HG03571 (cell line): ENCODE results near the gene ZNF831.

Source experiments
- ATAC-seq: cut with Tn5 transposase; IDR thresholded peaks from one replicate; pipeline ENCODE4 v1.9.1; 2021; ENCODE audit not compliant: unreplicated experiment

ZNF831 gene

GRCh38 chr20:59246691-59247400 lies 83.2 kb downstream of the ZNF831 start:
- ATAC-seq: no peak

- ATAC-seq: no peak
These were observed 84.4 kb downstream of the ZNF831 start for GRCh38 chr20:59247731-59248684.

GRCh38 chr20:59250293-59250692 lies 86.7 kb downstream of the ZNF831 start:
- no peak for ATAC-seq

GRCh38 chr20:59253325-59253724 lies 89.7 kb downstream of the ZNF831 start:
- no peak for ATAC-seq

GRCh38 chr20:59253779-59254319 lies 90.2 kb downstream of the ZNF831 start:
- ATAC-seq: no peak

GRCh38 chr20:59255256-59255655 lies 91.6 kb downstream of the ZNF831 start:
- ATAC-seq: no peak

- no peak for ATAC-seq
These were observed 94.6 kb downstream of the ZNF831 start for GRCh38 chr20:59258221-59258621.

GRCh38 chr20:59259946-59260345 lies 96.3 kb downstream of the ZNF831 start:
- no peak for ATAC-seq

- ATAC-seq: no peak
These were observed 101.7 kb downstream of the ZNF831 start for GRCh38 chr20:59265298-59265697.

- ATAC-seq: no peak
These were observed 105.2 kb downstream of the ZNF831 start for GRCh38 chr20:59268870-59269269.

- ATAC-seq: no peak
These were observed 105.9 kb downstream of the ZNF831 start for GRCh38 chr20:59269411-59270025.

- ATAC-seq: no peak
These were observed 106.8 kb downstream of the ZNF831 start for GRCh38 chr20:59270380-59270779.

- no peak for ATAC-seq
These were observed 110.2 kb downstream of the ZNF831 start for GRCh38 chr20:59273739-59274357.

GRCh38 chr20:59276938-59277337 lies 113.3 kb downstream of the ZNF831 start:
- ATAC-seq: no peak

- no peak for ATAC-seq
These were observed 120.8 kb downstream of the ZNF831 start for GRCh38 chr20:59284470-59284869.

GRCh38 chr20:59289994-59290393 lies 126.4 kb downstream of the ZNF831 start:
- no peak for ATAC-seq

GRCh38 chr20:59291740-59292383 lies 128.2 kb downstream of the ZNF831 start:
- ATAC-seq: no peak

- no peak for ATAC-seq
These were observed 131.9 kb downstream of the ZNF831 start for GRCh38 chr20:59295531-59295930.

- no peak for ATAC-seq
These were observed 134.1 kb downstream of the ZNF831 start for GRCh38 chr20:59297686-59298085.

- no peak for ATAC-seq
These were observed 136.3 kb downstream of the ZNF831 start for GRCh38 chr20:59299945-59300332.
